ENCODE measurements around the gene KCNH6.

Gene KCNH6

DNA sequence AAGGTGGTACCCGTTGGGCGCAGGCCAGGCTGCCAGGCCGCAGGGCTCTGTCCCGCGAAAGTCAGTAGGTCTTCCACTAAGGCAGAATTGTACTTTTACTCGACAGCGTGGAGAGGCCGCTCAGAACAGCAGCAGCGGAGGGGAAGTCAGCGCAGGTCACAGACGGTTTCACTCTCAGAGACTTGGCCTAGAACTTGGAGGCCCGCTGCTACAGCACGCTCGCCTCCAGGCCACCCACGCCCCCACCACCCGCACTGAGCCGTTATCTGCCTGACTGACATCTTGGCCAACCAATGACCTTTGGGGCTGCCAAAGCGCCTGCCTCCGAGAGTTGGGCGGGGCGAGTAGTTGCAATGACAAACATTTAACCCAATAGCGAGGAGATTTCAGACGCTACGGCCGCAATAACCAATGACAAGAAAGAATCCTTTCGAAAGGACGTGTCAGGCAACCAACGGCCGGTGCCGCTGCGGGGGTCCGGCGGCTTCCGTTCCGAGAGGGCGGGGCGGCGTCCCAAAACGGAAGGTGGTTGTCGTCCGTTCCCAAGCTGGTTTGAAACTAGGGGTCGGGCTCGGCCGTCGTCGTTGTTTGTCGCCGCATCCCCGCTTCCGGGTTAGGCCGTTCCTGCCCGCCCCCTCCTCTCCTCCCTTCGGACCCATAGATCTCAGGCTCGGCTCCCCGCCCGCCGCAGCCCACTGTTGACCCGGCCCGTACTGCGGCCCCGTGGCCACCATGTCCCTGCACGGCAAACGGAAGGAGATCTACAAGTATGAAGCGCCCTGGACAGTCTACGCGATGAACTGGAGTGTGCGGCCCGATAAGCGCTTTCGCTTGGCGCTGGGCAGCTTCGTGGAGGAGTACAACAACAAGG, 27.0 kb downstream of the KCNH6 start, which contains the start of gene DCAF7:
Gene DCAF7, plus strand, starts transcription at position 532 of the 871 bp plus-strand sequence. Its CDS starts 201 bp downstream, at position 733.
- TF ChIP-seq, protein P1, sequence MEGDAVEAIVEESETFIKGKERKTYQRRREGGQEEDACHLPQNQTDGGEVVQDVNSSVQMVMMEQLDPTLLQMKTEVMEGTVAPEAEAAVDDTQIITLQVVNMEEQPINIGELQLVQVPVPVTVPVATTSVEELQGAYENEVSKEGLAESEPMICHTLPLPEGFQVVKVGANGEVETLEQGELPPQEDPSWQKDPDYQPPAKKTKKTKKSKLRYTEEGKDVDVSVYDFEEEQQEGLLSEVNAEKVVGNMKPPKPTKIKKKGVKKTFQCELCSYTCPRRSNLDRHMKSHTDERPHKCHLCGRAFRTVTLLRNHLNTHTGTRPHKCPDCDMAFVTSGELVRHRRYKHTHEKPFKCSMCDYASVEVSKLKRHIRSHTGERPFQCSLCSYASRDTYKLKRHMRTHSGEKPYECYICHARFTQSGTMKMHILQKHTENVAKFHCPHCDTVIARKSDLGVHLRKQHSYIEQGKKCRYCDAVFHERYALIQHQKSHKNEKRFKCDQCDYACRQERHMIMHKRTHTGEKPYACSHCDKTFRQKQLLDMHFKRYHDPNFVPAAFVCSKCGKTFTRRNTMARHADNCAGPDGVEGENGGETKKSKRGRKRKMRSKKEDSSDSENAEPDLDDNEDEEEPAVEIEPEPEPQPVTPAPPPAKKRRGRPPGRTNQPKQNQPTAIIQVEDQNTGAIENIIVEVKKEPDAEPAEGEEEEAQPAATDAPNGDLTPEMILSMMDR (IDR thresholded peaks at IDR 0.05; ENCODE audit: insufficient read depth, low read depth, low read length, missing control alignments) = no peak
- DNase-seq (ENCODE audit: low read depth) = peak; percentile 100
- peak within 1 kb of the TSS; percentile 81 for H3K4me3 ChIP-seq (ENCODE audit: low read depth, low read length)

- peak overlapping the region; percentile 81 for H3K4me3 ChIP-seq (ENCODE audit: low read depth, low read length)
- DNase-seq (ENCODE audit: low read depth) = peak; percentile 34
- TF ChIP-seq, protein P1 (IDR thresholded peaks at IDR 0.05; ENCODE audit: insufficient read depth, low read depth, low read length, missing control alignments) = no peak
Observed at GRCh38 chr17:63550817-63551639, 27.9 kb downstream of the KCNH6 start.

DNA sequence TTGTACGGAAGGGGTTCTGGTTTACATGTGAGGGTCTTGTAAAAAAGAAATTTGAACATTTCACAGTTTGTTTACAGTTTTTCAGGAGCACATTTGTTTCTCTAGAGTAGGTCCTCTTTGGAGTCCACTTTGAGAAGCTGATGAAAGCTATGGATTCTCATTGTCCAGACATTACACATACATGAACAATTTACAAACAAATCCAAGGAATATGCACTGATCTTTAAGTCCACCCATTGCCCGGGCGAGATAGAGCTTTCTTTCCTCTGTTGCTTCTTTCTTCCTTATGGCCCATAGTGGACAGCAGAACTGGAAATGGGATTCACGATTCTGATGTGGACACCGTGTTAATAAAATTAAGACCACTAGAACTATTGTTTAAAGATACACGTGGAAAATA, 29.1 kb downstream of the KCNH6 start:
- peak overlapping the region; percentile 81 for H3K4me3 ChIP-seq (ENCODE audit: low read depth, low read length)
- no peak for DNase-seq (ENCODE audit: low read depth)
- TF ChIP-seq, protein P1 (IDR thresholded peaks at IDR 0.05; ENCODE audit: insufficient read depth, low read depth, low read length, missing control alignments) = no peak

- DNase-seq (ENCODE audit: low read depth) = no peak
- TF ChIP-seq, protein P1 (IDR thresholded peaks at IDR 0.05; ENCODE audit: insufficient read depth, low read depth, low read length, missing control alignments) = no peak
- no peak overlapping the region for H3K4me3 ChIP-seq (ENCODE audit: low read depth, low read length)
Observed at GRCh38 chr17:63555500-63556156, 32.5 kb downstream of the KCNH6 start.

DNA sequence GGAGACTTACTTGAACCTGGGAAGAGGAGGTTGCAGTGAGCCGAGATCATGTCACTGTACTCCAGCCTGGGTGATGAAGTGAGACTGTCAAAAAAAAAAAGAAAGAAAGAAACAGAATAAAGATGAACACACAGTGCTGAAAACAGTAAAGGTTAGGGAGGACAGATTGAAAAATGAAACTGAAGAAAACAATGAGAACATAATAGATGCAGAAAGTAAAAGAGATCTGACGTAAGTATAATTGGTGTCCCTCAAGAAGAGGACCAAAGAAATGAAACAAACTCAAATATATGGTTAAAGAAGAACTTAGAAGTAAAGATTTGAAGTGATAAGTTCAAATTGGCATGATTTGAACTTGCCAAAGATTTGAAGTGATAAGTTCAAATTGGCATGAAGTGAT, 34.3 kb downstream of the KCNH6 start:
- TF ChIP-seq, protein P1 (IDR thresholded peaks at IDR 0.05; ENCODE audit: insufficient read depth, low read depth, low read length, missing control alignments) = no peak
- DNase-seq (ENCODE audit: low read depth) = no peak
- no peak overlapping the region for H3K4me3 ChIP-seq (ENCODE audit: low read depth, low read length)

GRCh38 chr17:63558441-63558840, 35.3 kb downstream of the KCNH6 start:
- no peak for DNase-seq (ENCODE audit: low read depth)
- TF ChIP-seq, protein P1 (IDR thresholded peaks at IDR 0.05; ENCODE audit: insufficient read depth, low read depth, low read length, missing control alignments) = no peak
- H3K4me3 ChIP-seq (ENCODE audit: low read depth, low read length) = no peak overlapping the region
